GM12878 (cell line): ENCODE measurements around the gene RIPPLY2. TPM values are rescaled to one million over a fixed set of nuclear protein-coding genes. Genes with fewer than 3 reads are reported as not detected.

Experiments used
- ATAC-seq: fragments of 200-7000 bp; cut with Tn5 transposase; 3 replicates; pipeline ENCODE4 v1.9.1; 2020; ENCODE audit warnings: mild to moderate bottlenecking, moderate library complexity
- BruUV-seq: library from RNA; stranded (reverse); fragments of 400-500 nt; replicated peaks from 2 replicates; lab custom pipeline; 2021; lab: Mats Ljungman, UMichigan
- CTCF ChIA-PET: fragments of 300-600 bp; sonication (Branson Sonifier 250); formaldehyde crosslinking; extraction: SDS; loops from one replicate; lab custom pipeline; 2021; ENCODE audit warnings: inconsistent platforms; lab: Yijun Ruan, JAX
- POLR2A ChIA-PET: fragments of 350-600 bp; formaldehyde crosslinking; extraction: SDS; loops from one replicate; lab custom pipeline; 2021; ENCODE audit warnings: inconsistent platforms; lab: Charles Lee
- RAD21 ChIA-PET: fragments of 300-600 bp; sonication (Branson Sonifier 250); formaldehyde crosslinking; loops from one replicate; lab custom pipeline; 2023; ENCODE audit warnings: antibody characterized with exemption; ENCODE audit not compliant: unreplicated experiment; lab: Charles Lee
- SMC1A ChIA-PET: fragments of 300-600 bp; sonication (Branson Sonifier 250); formaldehyde crosslinking; loops from one replicate; lab custom pipeline; 2023; ENCODE audit not compliant: unreplicated experiment, uncharacterized antibody; lab: Charles Lee
- DNase-seq: peaks from one replicate; pipeline ENCODE4 v3.0.0-alpha.2; 2011; ENCODE audit warnings: low read depth, low spot score
- FAIRE-seq: peaks from 3 replicates; lab custom pipeline; 2011; peaks lifted over from hg19 to GRCh38; lab: Jason Lieb, UNC
- H2AFZ ChIP-seq: 2 replicates; pipeline ENCODE4 v1.6.0; 2011; ENCODE audit warnings: low read depth, low read length, control low read depth; ENCODE audit not compliant: control insufficient read depth
- H3K27ac ChIP-seq: 2 replicates; pipeline ENCODE4 v1.5.1; 2011; ENCODE audit warnings: control low read depth; ENCODE audit not compliant: control insufficient read depth, insufficient read depth
- H3K27me3 ChIP-seq, 2 experiments: replicated peaks in 1 of 2; 2 replicates each; pipeline versions ENCODE4 v1.6.0 to v1.6.1; 2011; ENCODE audit warnings: low read length in 1 of 2; ENCODE audit not compliant: control insufficient read depth in 2 of 2, insufficient read depth in 2 of 2
- H3K36me3 ChIP-seq, 2 experiments: 2 replicates each; pipeline ENCODE4 v1.5.1; 2011; ENCODE audit warnings: low read length in 1 of 2; ENCODE audit not compliant: control insufficient read depth in 2 of 2, insufficient read depth in 2 of 2
- H3K4me1 ChIP-seq: 2 replicates; pipeline ENCODE4 v1.6.1; 2011; ENCODE audit warnings: mild to moderate bottlenecking, low read length, moderate library complexity, mixed read lengths; ENCODE audit not compliant: control insufficient read depth, insufficient read depth
- H3K4me2 ChIP-seq: 2 replicates; pipeline ENCODE4 v1.6.0; 2011; ENCODE audit warnings: control low read depth; ENCODE audit not compliant: control insufficient read depth, insufficient read depth
- H3K4me3 ChIP-seq: fragments of 200-600 bp; sonication (generic); 2 replicates; pipeline ENCODE4 v1.5.1; 2016
- H3K79me2 ChIP-seq: 2 replicates; pipeline ENCODE4 v1.6.0; 2011; ENCODE audit warnings: low read length; ENCODE audit not compliant: control insufficient read depth, insufficient read depth
- H3K9ac ChIP-seq: 2 replicates; pipeline ENCODE4 v1.8.0; 2011; ENCODE audit warnings: low read length, control low read depth, mixed read lengths; ENCODE audit not compliant: control insufficient read depth, insufficient read depth
- H3K9me3 ChIP-seq: replicated peaks from 3 replicates; pipeline ENCODE4 v1.5.1; 2011; ENCODE audit warnings: mild to moderate bottlenecking, low read length; ENCODE audit not compliant: control insufficient read depth, insufficient read depth
- H4K20me1 ChIP-seq: 2 replicates; pipeline ENCODE4 v1.6.0; 2011; ENCODE audit not compliant: control insufficient read depth, insufficient read depth
- ATF7 ChIP-seq: fragments of 450-650 bp; IDR thresholded peaks from 2 replicates; pipeline ENCODE4 v1.6.1; 2016; ENCODE audit warnings: low read depth, mild to moderate bottlenecking
- BACH1 ChIP-seq: fragments of 450-650 bp; IDR thresholded peaks from 2 replicates; pipeline ENCODE4 v1.6.1; 2017; ENCODE audit warnings: mild to moderate bottlenecking, borderline replicate concordance
- BCL3 ChIP-seq: IDR thresholded peaks from 2 replicates; pipeline ENCODE4 v1.6.1; 2011; ENCODE audit warnings: borderline replicate concordance, low read depth, mild to moderate bottlenecking, moderate library complexity, low read length; ENCODE audit not compliant: insufficient read depth, poor library complexity, severe bottlenecking
- BHLHE40 ChIP-seq, 2 experiments: fragments of 450-650 bp in 1 of 2; IDR thresholded peaks; 2 replicates each; pipeline ENCODE4 v1.6.1; 2011 to 2017; ENCODE audit warnings: low read depth in 2 of 2, borderline replicate concordance in 1 of 2, improper control_type of control experiment in 1 of 2, low read length in 1 of 2, mild to moderate bottlenecking in 1 of 2
- CREB1 ChIP-seq: IDR thresholded peaks from 2 replicates; pipeline ENCODE4 v1.6.1; 2012; ENCODE audit warnings: low read depth, mild to moderate bottlenecking, inconsistent platforms
- EED ChIP-seq: sonication (generic); IDR thresholded peaks from 2 replicates; pipeline ENCODE4 v1.6.1; 2016; ENCODE audit warnings: antibody characterized with exemption, low read depth
- EGR1 ChIP-seq, 2 experiments: IDR thresholded peaks; 1 replicate in 1 of 2; 2 replicates in 1 of 2; pipeline ENCODE4 v1.6.1; 2011 to 2012; ENCODE audit warnings: low read depth in 2 of 2, low read length in 2 of 2, borderline replicate concordance in 1 of 2, mild to moderate bottlenecking in 1 of 2, moderate library complexity in 1 of 2
- EP300 ChIP-seq, 2 experiments: fragments of 150-350 bp in 1 of 2; IDR thresholded peaks; 2 replicates each; pipeline ENCODE4 v1.6.1; 2011 to 2012; ENCODE audit warnings: low read depth in 2 of 2, low read length in 2 of 2, borderline replicate concordance in 1 of 2, improper control_type of control experiment in 1 of 2, inconsistent platforms in 1 of 2; ENCODE audit not compliant: control insufficient read depth in 1 of 2
- GATAD2B ChIP-seq: fragments of 450-650 bp; conservative IDR thresholded peaks from 2 replicates; pipeline ENCODE4 v1.6.1; 2017; ENCODE audit warnings: low read depth, mild to moderate bottlenecking, moderate library complexity
- HDAC6 ChIP-seq: fragments of 200-600 bp; sonication (generic); IDR thresholded peaks from one replicate; pipeline ENCODE4 v1.8.0; 2017; ENCODE audit warnings: antibody characterized with exemption; ENCODE audit not compliant: unreplicated experiment
- IRF4 ChIP-seq: IDR thresholded peaks from 2 replicates; pipeline ENCODE4 v1.6.1; 2011; ENCODE audit warnings: low read depth, low read length
- JUNB ChIP-seq: IDR thresholded peaks from 2 replicates; pipeline ENCODE4 v1.6.1; 2016; ENCODE audit warnings: antibody characterized with exemption, mild to moderate bottlenecking
- MEF2B ChIP-seq: fragments of 450-650 bp; IDR thresholded peaks from 2 replicates; pipeline ENCODE4 v1.6.1; 2018; ENCODE audit warnings: mild to moderate bottlenecking, moderate library complexity; ENCODE audit not compliant: partially characterized antibody, poor library complexity, severe bottlenecking
- MTA2 ChIP-seq: fragments of 450-650 bp; IDR thresholded peaks from 2 replicates; pipeline ENCODE4 v1.6.1; 2016; ENCODE audit warnings: low read depth, mild to moderate bottlenecking, moderate library complexity
- NFIC ChIP-seq: IDR thresholded peaks from 2 replicates; pipeline ENCODE4 v1.6.1; 2012; ENCODE audit warnings: low read depth, mild to moderate bottlenecking, inconsistent platforms, low read length, moderate library complexity
- RELA ChIP-seq: fragments of 450-650 bp; IDR thresholded peaks from 2 replicates; pipeline ENCODE4 v1.8.0; 2014; ENCODE audit warnings: borderline replicate concordance; ENCODE audit not compliant: partially characterized antibody
- RUNX3 ChIP-seq: IDR thresholded peaks from 2 replicates; pipeline ENCODE4 v1.6.1; 2012; ENCODE audit warnings: low read length, inconsistent platforms
- SMAD5 ChIP-seq: IDR thresholded peaks from 2 replicates; pipeline ENCODE4 v1.6.1; 2016; ENCODE audit warnings: antibody characterized with exemption, low read depth
- SUZ12 ChIP-seq: fragments of 200-600 bp; sonication (generic); IDR thresholded peaks from one replicate; pipeline ENCODE4 v1.6.1; 2018; ENCODE audit warnings: antibody characterized with exemption, mild to moderate bottlenecking; ENCODE audit not compliant: unreplicated experiment
- TBL1XR1 ChIP-seq: IDR thresholded peaks from 2 replicates; pipeline ENCODE4 v1.6.1; 2012; ENCODE audit warnings: low read depth, low read length, improper control_type of control experiment
- ZNF217 ChIP-seq: fragments of 450-650 bp; IDR thresholded peaks from 2 replicates; pipeline ENCODE4 v1.6.1; 2017; ENCODE audit warnings: antibody characterized with exemption, mild to moderate bottlenecking
- in situ Hi-C: fragments of 300-500 bp; cut with MboI; formaldehyde crosslinking; loops from 9 replicates; pipeline ENCODE4 v1.14.3; 2018; ENCODE audit warnings: mixed read lengths
- intact Hi-C: fragments of 100-400 bp; cut with micrococcal nuclease; formaldehyde crosslinking; loops from one replicate; pipeline ENCODE4 v1.14.2; 2022; ENCODE audit not compliant: unreplicated experiment
- polyA plus RNA-seq, 11 experiments: library from polyadenylated mRNA; depleted of rRNA in 4 of 11; unstranded in 6 of 11; stranded (reverse) in 5 of 11; fragments of >200 nt; fragmentation: Nextera tagmentation in 4 of 11; fragmentation: Illumina TruSeq in 1 of 11; extraction: Ambion mirVana in 4 of 11; extraction: Trizol in 1 of 11; gene quantifications; 1 replicate in 1 of 11; 2 replicates in 10 of 11; pipeline versions ENCODE4 v1.2.1 to v1.2.3, GENCODE V29; 2011 to 2016; ENCODE audit warnings: inconsistent platforms in 2 of 11, missing spikeins in 2 of 11, low read depth in 1 of 11
- total RNA-seq, 4 experiments: library from RNA; depleted of rRNA in 3 of 4; stranded (reverse); fragments of >200 nt in 3 of 4; fragmentation: Illumina TruSeq in 1 of 4; extraction: Trizol in 1 of 4; gene quantifications; 2 replicates each; pipeline versions ENCODE4 v1.2.1 to v1.2.3, GENCODE V29; 2013 to 2021
- TF ChIP-seq, protein P1 (sequence below): IDR thresholded peaks from 2 replicates; pipeline ENCODE4 v1.6.1; 2011; ENCODE audit warnings: mild to moderate bottlenecking, low read depth, low read length, moderate library complexity; ENCODE audit not compliant: insufficient replicate concordance

RIPPLY2 gene
- total and polyA plus RNA-seq, 10 of the 15 experiments (the other 5 are each of a cell fraction or from before 2014, with no cell fraction given), result 0.09 to 0.51 (median 0.17) TPM; not detected in 7

GRCh38 chr6:83847179-83847578, 6.0 kb upstream of the RIPPLY2 start:
- intact Hi-C loops, result loop anchor here (5.0 kb wide), 1 partner anchor 75 kb away; no protein-coding TSS in a partner anchor
- Histone ChIP-seq H3K27ac (no peak overlapping the region), H3K4me1 (no peaks in the 10 kb centered on the region), H3K79me2 (no peaks in the 10 kb centered on the region), H4K20me1 (no peaks in the 10 kb centered on the region), H3K4me2 (no peak overlapping the region), H3K4me3 (no peak overlapping the region), H3K36me3 (no peaks in the 10 kb centered on the region), H3K27me3 (no peaks in the 10 kb centered on the region), H3K9me3 (no peaks in the 10 kb centered on the region), H3K9ac (no peak overlapping the region), H2AFZ (no peak overlapping the region)
- in situ Hi-C loops, result no loop called here
- ATAC-seq (peak; percentile 98), FAIRE-seq (peak; percentile 77), DNase-seq (peak; percentile 51)
- CTCF ChIA-PET, result interaction anchor here (0.6 to 1.6 kb wide), 7 partner anchors 8 to 905 kb away, joined by 3 to 4 read pairs (median 3); partner anchors contain the start of gene CYB5R4
- BruUV-seq, result no TSS peak
- POLR2A ChIA-PET, result interaction anchor here (1.1 to 1.7 kb wide), 2 partner anchors 12 to 71 kb away, joined by 3 to 9 read pairs; partner anchors contain the start of gene CYB5R4
- SMC1A ChIA-PET, result interaction anchor here (0.8 to 1.7 kb wide), 8 partner anchors 10 to 203 kb away, joined by 3 to 8 read pairs (median 3); partner anchors contain the start of gene CYB5R4
- RAD21 ChIA-PET, result interaction anchor here (0.7 to 3.1 kb wide), 8 partner anchors 8 to 380 kb away, joined by 3 to 13 read pairs (median 4); partner anchors contain the start of genes CEP162 and CYB5R4
- peak; percentile 42 for TF ChIP-seq MEF2B
- TF ChIP-seq EP300 (IDR thresholded peaks at IDR 0.05; ENCODE audit: borderline replicate concordance in 1 of 2, control insufficient read depth in 1 of 2, low read depth in 2 of 2, low read length in 2 of 2), result peak; percentile 69 to 85; a peak in 3 of 4 replicates
- TF ChIP-seq HDAC6, result no peak
- TF ChIP-seq CREB1, result peak; percentile 49; the same call in 1 of the 2 replicates
- TF ChIP-seq NFIC, result peak; percentile 90
- TF ChIP-seq BACH1, result peak; percentile 72; the same call in 1 of the 2 replicates
- peak; percentile 97 for TF ChIP-seq JUNB
- TF ChIP-seq BCL3, result no peak
- TF ChIP-seq RELA, result no peak
- TF ChIP-seq IRF4, result peak; percentile 72; the same call in 1 of the 2 replicates
- peak; percentile 86 for TF ChIP-seq EED
- peak; percentile 33 to 60; a peak in 2 of 4 replicates for TF ChIP-seq BHLHE40 (IDR thresholded peaks at IDR 0.05; ENCODE audit: borderline replicate concordance in 1 of 2, low read depth in 2 of 2, low read length in 1 of 2)
- TF ChIP-seq MTA2, result peak; percentile 96
- no peak for TF ChIP-seq EGR1 (IDR thresholded peaks at IDR 0.05; ENCODE audit: borderline replicate concordance in 1 of 2, low read depth in 2 of 2, low read length in 2 of 2)
- no peak for TF ChIP-seq SUZ12
- TF ChIP-seq, protein P1, sequence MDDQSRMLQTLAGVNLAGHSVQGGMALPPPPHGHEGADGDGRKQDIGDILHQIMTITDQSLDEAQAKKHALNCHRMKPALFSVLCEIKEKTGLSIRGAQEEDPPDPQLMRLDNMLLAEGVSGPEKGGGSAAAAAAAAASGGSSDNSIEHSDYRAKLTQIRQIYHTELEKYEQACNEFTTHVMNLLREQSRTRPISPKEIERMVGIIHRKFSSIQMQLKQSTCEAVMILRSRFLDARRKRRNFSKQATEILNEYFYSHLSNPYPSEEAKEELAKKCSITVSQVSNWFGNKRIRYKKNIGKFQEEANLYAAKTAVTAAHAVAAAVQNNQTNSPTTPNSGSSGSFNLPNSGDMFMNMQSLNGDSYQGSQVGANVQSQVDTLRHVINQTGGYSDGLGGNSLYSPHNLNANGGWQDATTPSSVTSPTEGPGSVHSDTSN, result no peak
- TF ChIP-seq RUNX3, result peak; percentile 73
- TF ChIP-seq GATAD2B, result 0 out of 2 replicates have a peak, but pooled peaks have one; percentile 35
- TF ChIP-seq SMAD5, result no peak
- peak; percentile 91 for TF ChIP-seq ATF7
- no peak for TF ChIP-seq TBL1XR1
- TF ChIP-seq ZNF217, result peak; percentile 84
